Measurements from ENCODE around the gene GABRG3. TPM values are rescaled to one million over a fixed set of nuclear protein-coding genes. Genes with fewer than 3 reads are reported as not detected.
A peak's percentile ranks its signal among the peaks of the same experiment; 100 is the strongest.

GABRG3 gene
- total and polyA plus RNA-seq, 9 of the 15 experiments (the other 6 are each of a cell fraction or from before 2014, with no cell fraction given), result 4.0 to 15.1 (median 11.2) TPM

- no peak overlapping the region for H3K27ac ChIP-seq (ENCODE audit: extremely low read depth, low read depth, low read length)
- 0% methylated on average over 3 of the region's 3 CpGs for WGBS (ENCODE audit: insufficient coverage, low coverage, missing lambda C conversion rate)
- ChIA-PET POLR2A (interaction anchor here (1.0 kb wide), 1 partner anchor 10 kb away, joined by 5 read pairs; no protein-coding TSS in a partner anchor), CTCF (ENCODE audit: low intra/inter-chr PET ratio) (no interaction called here)
- intact Hi-C loops (cut with micrococcal nuclease) (no loop called here), in situ Hi-C loops (cut with MboI) (no loop called here)
- no peaks in the 10 kb centered on the region for H3K9me3 ChIP-seq (replicated peaks; ENCODE audit: control insufficient read depth, insufficient read depth, low read depth, low read length)
- no peak overlapping the region for H3K9ac ChIP-seq (ENCODE audit: insufficient read depth in 1 of 2, low read depth in 2 of 2, low read length in 2 of 2)
- H4K20me1 ChIP-seq (replicated peaks; ENCODE audit: control insufficient read depth, insufficient read depth, low read length), result peaks cover under 1% of the 10 kb centered on the region; the same call in 1 of the 2 replicates
- FAIRE-seq, result no peak
- no peak overlapping the region for H3K4me3 ChIP-seq
- no peaks in the 10 kb centered on the region for H3K79me2 ChIP-seq (ENCODE audit: control insufficient read depth, insufficient read depth, low read length)
- no peaks in the 10 kb centered on the region for H3K9me1 ChIP-seq (ENCODE audit: control insufficient read depth, insufficient read depth, low read length)
- H3K27me3 ChIP-seq (ENCODE audit: control insufficient read depth in 2 of 2, insufficient read depth in 2 of 2, low read length in 2 of 2), result peaks cover 27 to 42% of the 10 kb centered on the region in 2 experiments; a peak in 4 of 5 replicates
- no peak for DNase-seq (ENCODE audit: extremely low read depth in 1 of 4, low spot score in 3 of 4)
- BruUV-seq (replicated peaks), result no TSS peak
- no peak overlapping the region for H2AFZ ChIP-seq (ENCODE audit: low read depth, low read length)
- TF ChIP-seq ZNF75A (CRISPR knock-in tag; IDR thresholded peaks at IDR 0.05), result no peak
- TF ChIP-seq EGR1 (conservative IDR thresholded peaks at IDR 0.05), result no peak
- TF ChIP-seq CEBPG (CRISPR knock-in tag; IDR thresholded peaks at IDR 0.05), result no peak
- peak; percentile 19 to 53; a peak in 2 of 4 replicates for TF ChIP-seq CEBPG (tag; conservative IDR thresholded peaks at IDR 0.05 in 1 of 2, IDR thresholded peaks at IDR 0.05 in 1 of 2)
- TF ChIP-seq TEAD4 (IDR thresholded peaks at IDR 0.05; ENCODE audit: low read length), result no peak
- TF ChIP-seq TEAD4 (CRISPR knock-in tag; IDR thresholded peaks at IDR 0.05; ENCODE audit: borderline replicate concordance), result no peak
- no peak for TF ChIP-seq HDGF (IDR thresholded peaks at IDR 0.05)
- TF ChIP-seq MNT (conservative IDR thresholded peaks at IDR 0.05), result no peak
- H3K4me2 ChIP-seq (ENCODE audit: insufficient read depth, low read length), result no peak overlapping the region
- no peaks in the 10 kb centered on the region for H3K36me3 ChIP-seq (ENCODE audit: control insufficient read depth, insufficient read depth, low read length)
- peaks cover 0 to 3% of the 10 kb centered on the region in 2 experiments; a peak in 1 of 5 replicates for H3K4me1 ChIP-seq (replicated peaks in 1 of 2; ENCODE audit: control insufficient read depth in 2 of 2, insufficient read depth in 2 of 2, low read length in 2 of 2)
- no peak for ATAC-seq
These were observed 75.9 kb downstream of the GABRG3 start for GRCh38 chr15:27046880-27047279.

Data from K562 (cell line).